Naive B cell (primary cell): ENCODE data around the gene POLR1C. TPM values are rescaled to one million over a fixed set of nuclear protein-coding genes. Genes with fewer than 3 reads are reported as not detected.

Experiments
- ATAC-seq, 2 donors: fragments of 150-1000 bp; cut with Tn5 transposase; 2 replicates each; pipeline ENCODE4 v1.10.0; 2021; ENCODE audit warnings: low read depth in 2 of 2, mild to moderate bottlenecking in 2 of 2, moderate library complexity in 2 of 2
- DNase-seq: peaks from one replicate; pipeline ENCODE4 v3.0.0; 2022
- H3K27ac Mint-ChIP-seq, 6 donors: one replicate each; pipeline ENCODE4 v1.8.0; 2020 to 2022; ENCODE audit warnings: mild to moderate bottlenecking in 6 of 6, mixed read lengths in 6 of 6, moderate library complexity in 5 of 6, inconsistent platforms in 2 of 6
- H3K27me3 Mint-ChIP-seq, 3 donors: one replicate each; pipeline ENCODE4 v1.8.0; 2021 to 2022; ENCODE audit warnings: mixed read lengths in 3 of 3, mild to moderate bottlenecking in 1 of 3
- H3K36me3 Mint-ChIP-seq, 2 donors: one replicate each; pipeline ENCODE4 v1.8.0; 2020 to 2022; ENCODE audit warnings: mixed read lengths in 2 of 2, inconsistent platforms in 1 of 2, mild to moderate bottlenecking in 1 of 2
- H3K4me1 Mint-ChIP-seq, 3 donors: one replicate each; pipeline ENCODE4 v1.8.0; 2020 to 2022; ENCODE audit warnings: mixed read lengths in 3 of 3, inconsistent platforms in 1 of 3, mild to moderate bottlenecking in 1 of 3, moderate library complexity in 1 of 3
- H3K4me3 Mint-ChIP-seq, 8 donors: one replicate each; pipeline ENCODE4 v1.8.0; 2020 to 2022; ENCODE audit warnings: mild to moderate bottlenecking in 8 of 8, mixed read lengths in 8 of 8, moderate library complexity in 8 of 8, inconsistent platforms in 2 of 8
- H3K9me3 Mint-ChIP-seq, 7 donors: one replicate each; pipeline ENCODE4 v1.8.0; 2020 to 2022; ENCODE audit warnings: mixed read lengths in 7 of 7, mild to moderate bottlenecking in 5 of 7, inconsistent platforms in 2 of 7, moderate library complexity in 1 of 7
- polyA plus RNA-seq, 6 donors: library from polyadenylated mRNA; unstranded; fragments of 300-500 nt; fragmentation: Illumina TruSeq; gene quantifications; one replicate each; pipeline ENCODE4 v1.2.3, GENCODE V29; 2021; ENCODE audit warnings: low read depth in 6 of 6

The POLR1C gene
- polyA plus RNA-seq, 6 donors from 2014 or later: 9.3 to 19.8 (median 13.1) TPM

DNA sequence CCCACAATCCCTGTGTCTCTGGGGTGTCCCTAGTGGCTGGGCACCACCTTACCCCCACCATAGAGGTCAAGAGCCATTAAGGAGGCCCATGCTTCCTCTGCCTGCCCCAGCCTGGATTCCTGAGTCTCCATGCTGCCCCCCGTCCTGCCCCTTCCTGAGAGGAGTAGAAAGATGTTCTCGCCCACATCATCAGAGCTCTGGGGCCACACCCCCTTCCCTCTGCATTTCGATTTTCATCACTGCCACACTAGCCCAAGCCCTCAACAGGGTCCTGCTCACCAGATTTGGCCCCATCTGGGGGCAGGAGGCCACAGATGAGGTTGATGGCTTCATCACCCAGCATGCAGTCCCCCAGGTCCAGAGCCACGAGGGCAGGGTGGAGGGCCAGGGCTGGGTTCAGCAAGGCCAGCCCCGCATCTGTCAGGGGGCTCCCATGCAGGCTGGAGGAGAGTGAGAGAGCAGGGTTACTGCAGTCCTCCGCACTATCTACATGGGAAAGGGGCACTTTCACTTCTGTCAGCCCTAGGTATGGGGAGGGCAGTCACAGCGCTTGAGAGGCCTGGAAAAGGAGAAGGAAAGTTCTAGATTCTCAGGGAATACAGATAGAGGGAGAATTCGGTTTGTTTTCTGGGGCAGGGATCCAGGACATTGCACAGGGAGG, 8.3 kb upstream of the POLR1C start:
- peaks cover 26 to 49% (median 34%) of the 10 kb centered on the region in 3 donors for H3K4me1 Mint-ChIP-seq
- H3K4me3 Mint-ChIP-seq: peak overlapping the region; percentile 55 to 93 (median 88)
- H3K27me3 Mint-ChIP-seq: peaks cover 11 to 18% (median 17%) of the 10 kb centered on the region in 3 donors
- no peak for DNase-seq
- peaks cover 12 to 18% of the 10 kb centered on the region in 2 donors for H3K36me3 Mint-ChIP-seq
- H3K27ac Mint-ChIP-seq: peak overlapping the region in 5 of 6 donors; percentile 36 to 84 (median 80)
- H3K9me3 Mint-ChIP-seq: no peaks in the 10 kb centered on the region
- ATAC-seq: no peak

- H3K4me1 Mint-ChIP-seq: peaks cover 26 to 50% (median 37%) of the 10 kb centered on the region in 3 donors
- peaks cover 13 to 14% of the 10 kb centered on the region in 2 donors for H3K36me3 Mint-ChIP-seq
- peaks cover 11 to 18% (median 17%) of the 10 kb centered on the region in 3 donors for H3K27me3 Mint-ChIP-seq
- peak overlapping the region; percentile 31 to 84 (median 78) for H3K27ac Mint-ChIP-seq
- no peaks in the 10 kb centered on the region for H3K9me3 Mint-ChIP-seq
- peak overlapping the region; percentile 78 to 93 (median 88) for H3K4me3 Mint-ChIP-seq
- no peak for DNase-seq
- ATAC-seq: peak in 1 of 2 donors; percentile 4
Observed at GRCh38 chr6:43509142-43509983, 7.5 kb upstream of the POLR1C start.

DNA sequence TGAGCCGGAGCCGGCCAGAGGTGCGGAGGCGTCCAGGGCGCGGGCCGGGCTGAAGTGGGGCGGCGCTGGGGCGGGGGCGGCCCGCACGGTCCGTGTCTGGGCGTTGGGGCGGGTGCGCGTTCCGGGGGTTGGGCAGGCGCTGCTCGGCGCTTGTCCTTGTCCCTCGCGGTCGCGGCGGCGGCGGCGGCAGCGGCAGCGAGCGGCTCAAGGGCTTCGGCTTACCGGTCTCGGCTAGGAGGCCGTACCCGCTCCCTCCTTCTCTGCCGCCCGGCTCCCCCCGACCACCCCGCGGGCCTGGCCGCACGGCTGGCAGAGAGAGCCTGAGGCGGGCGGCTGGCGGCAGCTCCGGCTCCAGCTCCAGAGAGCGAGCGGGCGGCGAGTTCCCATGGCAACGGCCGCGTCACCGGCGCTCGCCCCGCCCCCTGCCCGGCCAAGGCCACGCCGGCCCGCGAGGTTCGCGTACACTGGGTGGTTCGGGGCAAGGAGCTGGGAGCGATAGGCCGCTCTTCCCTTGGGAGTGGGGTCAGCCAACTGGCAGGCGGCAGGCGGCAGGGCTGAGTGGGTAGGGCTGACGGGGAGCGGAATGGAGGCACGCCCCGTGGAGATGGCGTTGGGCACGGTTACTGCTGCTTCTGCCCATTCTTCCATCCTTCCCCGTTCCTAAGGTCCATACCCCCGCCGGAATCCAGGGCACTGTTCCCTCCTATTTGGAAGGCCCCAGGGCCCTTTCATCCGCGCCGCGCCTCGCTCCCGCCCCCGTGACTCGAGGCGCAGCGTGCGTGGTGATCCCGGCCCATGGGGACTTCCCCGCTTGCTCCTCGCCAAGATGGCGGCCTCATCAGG, 6.7 kb upstream of the POLR1C start, which contains the start of gene LRRC73:
TSS of gene LRRC73 (minus strand) at position 363 of the 843 bp plus-strand sequence. CDS start 561 bp downstream, outside the sequence.
- peaks cover 28 to 53% (median 45%) of the 10 kb centered on the region in 3 donors for H3K4me1 Mint-ChIP-seq

GRCh38 chr6:43510827-43511163, 6.1 kb upstream of the POLR1C start:
- peaks cover 34 to 59% (median 51%) of the 10 kb centered on the region in 3 donors for H3K4me1 Mint-ChIP-seq
- peak overlapping the region in 4 of 6 donors; percentile 52 to 76 (median 72) for H3K27ac Mint-ChIP-seq
- H3K9me3 Mint-ChIP-seq: no peaks in the 10 kb centered on the region
- H3K36me3 Mint-ChIP-seq: peaks cover 13 to 18% of the 10 kb centered on the region in 2 donors
- peak overlapping the region in 7 of 8 donors; percentile 47 to 88 (median 81) for H3K4me3 Mint-ChIP-seq
- H3K27me3 Mint-ChIP-seq: peaks cover 11 to 18% (median 17%) of the 10 kb centered on the region in 3 donors
- no peak for DNase-seq
- no peak for ATAC-seq

More for the DNA sequence above, 6.7 kb upstream of the POLR1C start, which contains the start of gene LRRC73:
- peak; percentile 84 for DNase-seq
- H3K27ac Mint-ChIP-seq: peak within 1 kb of the TSS in 5 of 6 donors; percentile 75 to 85 (median 80)
- peaks cover 11 to 18% (median 17%) of the 10 kb centered on the region in 3 donors for H3K27me3 Mint-ChIP-seq
- H3K4me3 Mint-ChIP-seq: peak within 1 kb of the TSS; percentile 76 to 93 (median 88)
- no peaks in the 10 kb centered on the region for H3K9me3 Mint-ChIP-seq
- peak; percentile 83 to 85 for ATAC-seq
- H3K36me3 Mint-ChIP-seq: peaks cover 13 to 18% of the 10 kb centered on the region in 2 donors

DNA sequence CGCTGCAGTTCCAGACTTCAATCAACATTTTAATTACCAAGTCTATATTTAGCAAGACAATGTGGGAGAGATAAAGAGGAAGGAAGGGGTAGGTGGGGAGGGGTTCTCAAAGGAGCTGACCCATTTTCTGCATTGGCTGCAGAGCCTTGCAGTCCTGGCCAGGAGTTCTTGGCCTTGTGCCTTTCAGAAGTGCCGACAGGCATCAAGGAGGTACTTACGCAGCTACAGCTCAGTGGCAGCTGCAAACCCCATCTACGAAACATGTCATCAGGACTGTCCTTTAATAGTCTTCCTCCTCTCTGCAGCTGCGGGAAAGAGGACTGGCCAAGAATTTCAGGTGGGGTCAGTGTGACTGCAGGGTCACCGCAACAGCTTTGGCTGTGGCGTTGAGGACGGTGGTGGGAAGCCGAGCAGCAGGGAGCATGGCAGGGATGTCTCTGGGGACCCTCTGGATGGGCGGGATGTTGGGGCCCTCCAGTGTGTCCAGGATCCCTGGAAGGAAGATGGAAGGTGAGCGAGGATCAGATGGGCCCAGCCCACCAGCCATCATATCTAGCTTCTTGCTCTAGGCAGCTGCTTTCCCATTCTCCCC, 5.0 kb upstream of the POLR1C start:
- no peak for DNase-seq
- ATAC-seq: no peak
- H3K27me3 Mint-ChIP-seq: peaks cover 11 to 18% (median 17%) of the 10 kb centered on the region in 3 donors
- H3K36me3 Mint-ChIP-seq: peaks cover 8 to 18% of the 10 kb centered on the region in 2 donors
- no peaks in the 10 kb centered on the region for H3K9me3 Mint-ChIP-seq
- H3K4me1 Mint-ChIP-seq: peaks cover 40 to 56% (median 52%) of the 10 kb centered on the region in 3 donors
- peak overlapping the region in 1 of 6 donors; percentile 86 for H3K27ac Mint-ChIP-seq
- H3K4me3 Mint-ChIP-seq: peak overlapping the region in 5 of 8 donors; percentile 30 to 81 (median 38)

GRCh38 chr6:43515808-43516207, 1.1 kb upstream of the POLR1C start:
- ATAC-seq: no peak
- no peak overlapping the region for H3K4me3 Mint-ChIP-seq
- H3K9me3 Mint-ChIP-seq: no peaks in the 10 kb centered on the region
- DNase-seq: no peak
- H3K36me3 Mint-ChIP-seq: peaks cover 0 to 23% of the 10 kb centered on the region in 2 donors
- H3K4me1 Mint-ChIP-seq: peaks cover 26 to 36% (median 31%) of the 10 kb centered on the region in 3 donors
- H3K27me3 Mint-ChIP-seq: no peaks in the 10 kb centered on the region
- H3K27ac Mint-ChIP-seq: peak overlapping the region in 1 of 6 donors; percentile 10

- DNase-seq (no peak), ATAC-seq (peak; percentile 1)
- H3K4me1 Mint-ChIP-seq: peaks cover 26 to 35% (median 30%) of the 10 kb centered on the region in 3 donors
- H3K36me3 Mint-ChIP-seq: peaks cover 0 to 23% of the 10 kb centered on the region in 2 donors
- H3K27ac Mint-ChIP-seq: no peak overlapping the region
- H3K4me3 Mint-ChIP-seq: no peak overlapping the region
- H3K9me3 Mint-ChIP-seq: no peaks in the 10 kb centered on the region
- no peaks in the 10 kb centered on the region for H3K27me3 Mint-ChIP-seq
Observed at GRCh38 chr6:43516367-43516696, 557 bp upstream of the POLR1C start.

DNA sequence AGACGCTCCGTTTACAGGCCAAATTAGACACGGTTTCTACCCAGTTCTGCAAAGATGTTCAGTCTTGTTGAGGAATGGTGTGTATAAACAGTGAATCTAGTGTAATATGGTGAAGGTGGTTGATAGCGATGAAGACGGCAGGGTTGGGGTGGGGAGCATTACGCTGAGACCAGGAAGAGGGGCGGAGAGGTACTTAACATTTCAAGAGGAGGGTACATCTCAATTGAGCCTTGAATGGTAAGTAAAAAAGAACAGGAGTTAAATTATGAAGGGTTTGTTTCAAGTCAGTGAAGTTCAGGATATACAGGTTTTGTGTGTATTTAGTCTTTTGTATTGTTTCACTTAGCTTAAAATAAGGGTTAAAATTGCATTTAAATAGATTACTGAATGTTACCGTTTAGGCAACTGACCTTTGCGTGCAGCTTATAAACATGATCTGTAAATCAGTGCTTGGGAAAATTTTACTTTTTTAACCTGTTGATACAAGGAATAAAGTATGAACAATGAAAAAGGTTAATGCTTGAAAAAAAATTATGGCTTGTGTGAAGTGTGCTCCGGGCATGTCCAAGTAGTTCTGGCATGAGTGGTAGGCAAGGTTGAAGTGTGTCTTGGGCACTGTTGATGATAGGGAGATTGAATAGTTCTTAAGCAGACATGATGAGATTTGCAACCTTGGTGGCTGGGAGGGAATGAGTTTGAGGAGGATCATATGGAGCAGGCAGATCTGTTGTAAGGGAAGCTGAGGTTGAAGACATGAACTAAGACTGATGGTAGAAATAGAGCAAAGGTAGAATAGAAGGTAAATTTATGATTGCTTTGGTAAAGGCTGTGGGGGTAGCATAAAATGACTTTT, 842 bp downstream of the POLR1C start:
- Mint-ChIP-seq H3K4me3 (no peak overlapping the region), H3K27ac (no peak overlapping the region), H3K4me1 (peaks cover 19 to 29% (median 22%) of the 10 kb centered on the region in 3 donors), H3K36me3 (peaks cover 0 to 19% of the 10 kb centered on the region in 2 donors), H3K27me3 (no peaks in the 10 kb centered on the region), H3K9me3 (no peaks in the 10 kb centered on the region)
- no peak for DNase-seq
- ATAC-seq: peak in 1 of 2 donors; percentile 0

- H3K27me3 Mint-ChIP-seq: no peaks in the 10 kb centered on the region
- DNase-seq (no peak), ATAC-seq (no peak)
- no peaks in the 10 kb centered on the region for H3K9me3 Mint-ChIP-seq
- peaks cover 13% of the 10 kb centered on the region in 3 donors for H3K4me1 Mint-ChIP-seq
- peaks cover 5 to 12% of the 10 kb centered on the region in 2 donors for H3K36me3 Mint-ChIP-seq
- peak overlapping the region in 1 of 6 donors; percentile 15 for H3K27ac Mint-ChIP-seq
- peak overlapping the region in 1 of 8 donors; percentile 20 for H3K4me3 Mint-ChIP-seq
Observed at GRCh38 chr6:43520097-43520496, 3.2 kb downstream of the POLR1C start.

DNA sequence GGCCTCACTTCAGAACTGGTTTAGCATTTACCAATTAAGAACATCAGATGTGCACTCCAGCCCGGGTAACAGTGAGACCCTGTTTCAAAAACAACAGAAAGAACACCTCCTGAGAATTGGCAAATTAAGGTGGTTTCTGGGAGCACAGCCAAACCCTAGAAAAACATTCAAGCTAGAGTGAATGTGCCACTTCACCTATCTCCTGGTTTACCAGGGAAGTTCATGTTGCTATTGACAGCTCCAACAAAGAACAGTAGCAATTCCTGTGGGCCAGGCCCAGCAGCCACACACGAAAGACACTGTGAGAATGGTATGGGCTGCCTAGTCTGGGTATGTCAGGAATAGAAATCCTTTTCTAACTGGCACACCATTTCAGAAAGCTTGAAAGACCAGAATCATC, 4.9 kb downstream of the POLR1C start:
- Mint-ChIP-seq H3K4me3 (peak overlapping the region in 1 of 8 donors; percentile 53), H3K27ac (no peak overlapping the region), H3K27me3 (no peaks in the 10 kb centered on the region), H3K9me3 (no peaks in the 10 kb centered on the region), H3K4me1 (peaks cover 0 to 5% (median 0%) of the 10 kb centered on the region in 3 donors), H3K36me3 (peaks cover 15 to 17% of the 10 kb centered on the region in 2 donors)
- DNase-seq (no peak), ATAC-seq (no peak)

DNA sequence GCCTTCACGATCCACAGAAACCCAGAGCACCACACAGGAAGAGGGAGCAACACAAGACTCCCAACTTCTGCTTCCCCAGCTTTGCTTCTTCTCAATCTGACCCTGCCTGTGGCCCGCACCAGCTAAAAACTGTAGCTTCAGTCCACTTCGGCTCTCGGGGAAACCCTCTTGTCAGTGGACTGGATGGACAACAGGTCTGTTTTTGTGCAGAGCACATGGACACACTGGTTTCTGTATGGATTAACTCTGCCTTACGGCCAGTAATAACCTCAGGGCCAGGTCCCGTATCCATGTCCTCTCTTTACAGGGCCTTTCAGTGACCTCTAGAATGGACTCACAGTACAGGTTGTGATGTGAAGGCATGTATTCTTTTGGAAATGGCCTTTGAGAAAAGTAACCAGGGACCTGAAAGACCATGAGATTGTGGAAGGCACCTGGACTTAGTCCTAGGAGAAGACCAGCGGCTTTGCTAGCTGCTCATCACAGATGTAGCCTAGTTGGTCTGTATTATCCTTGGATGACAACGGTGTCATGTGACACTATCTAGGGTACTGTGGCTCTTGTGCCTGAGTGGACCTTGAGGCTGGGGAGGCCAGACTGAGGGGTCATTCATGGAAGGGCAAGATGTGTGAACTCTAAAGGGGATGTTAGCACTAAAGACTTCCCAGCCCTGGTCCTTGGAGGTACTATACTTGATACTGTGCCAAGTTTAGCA, 5.8 kb downstream of the POLR1C start:
- Mint-ChIP-seq H3K9me3 (no peaks in the 10 kb centered on the region), H3K27ac (peak overlapping the region in 3 of 6 donors; percentile 24 to 44 (median 32)), H3K4me1 (peaks cover 0 to 5% (median 0%) of the 10 kb centered on the region in 3 donors), H3K36me3 (peaks cover 15 to 17% of the 10 kb centered on the region in 2 donors), H3K4me3 (peak overlapping the region in 2 of 8 donors; percentile 53 to 64), H3K27me3 (no peaks in the 10 kb centered on the region)
- no peak for ATAC-seq
- DNase-seq: no peak
